GM18507 (cell line): ENCODE results near the gene PPP1R9A.

Source experiments
- DNase-seq: peaks from one replicate; pipeline ENCODE4 v3.0.0; 2011; ENCODE audit warnings: low read depth; ENCODE audit not compliant: insufficient read length; ENCODE audit errors: extremely low spot score
- FAIRE-seq: peaks from 2 replicates; lab custom pipeline; 2011; peaks lifted over from hg19 to GRCh38; lab: Jason Lieb, UNC

PPP1R9A gene

DNA sequence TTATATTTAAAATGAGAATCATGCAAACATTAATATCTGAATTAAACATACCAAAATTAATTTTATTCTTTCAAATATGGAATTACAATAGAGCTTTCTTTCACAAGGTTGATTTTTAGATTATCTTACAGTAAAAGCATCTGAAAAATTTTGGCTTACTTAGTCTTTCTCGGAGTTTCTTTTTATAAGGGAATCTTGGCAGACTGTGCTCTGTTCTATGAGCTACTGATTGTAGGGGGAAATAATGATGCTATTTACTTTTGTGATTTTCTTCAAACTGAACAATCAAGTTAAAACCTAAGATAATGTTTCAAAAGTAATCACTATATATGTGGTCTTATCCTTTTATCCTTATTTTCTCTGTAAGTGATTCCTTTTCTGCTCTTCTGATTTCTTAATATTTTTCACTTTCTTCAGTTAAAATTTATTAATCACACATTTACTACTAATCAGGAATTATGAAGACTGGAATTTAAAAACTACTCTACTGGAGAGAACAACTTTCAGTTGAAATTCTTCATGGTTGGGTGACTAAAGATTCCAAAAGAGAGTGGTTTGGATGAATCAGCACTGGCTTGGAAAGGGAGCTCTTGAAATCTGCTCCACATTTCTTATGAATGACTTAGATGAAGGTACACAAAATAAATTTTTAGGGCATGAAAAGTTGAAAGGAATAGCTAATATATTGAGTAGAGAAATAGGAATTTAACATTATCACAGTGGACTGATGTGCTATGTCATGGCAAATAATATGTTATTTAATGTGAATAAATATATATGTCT is 103.9 kb downstream of the PPP1R9A start:
- no peak for FAIRE-seq

DNA sequence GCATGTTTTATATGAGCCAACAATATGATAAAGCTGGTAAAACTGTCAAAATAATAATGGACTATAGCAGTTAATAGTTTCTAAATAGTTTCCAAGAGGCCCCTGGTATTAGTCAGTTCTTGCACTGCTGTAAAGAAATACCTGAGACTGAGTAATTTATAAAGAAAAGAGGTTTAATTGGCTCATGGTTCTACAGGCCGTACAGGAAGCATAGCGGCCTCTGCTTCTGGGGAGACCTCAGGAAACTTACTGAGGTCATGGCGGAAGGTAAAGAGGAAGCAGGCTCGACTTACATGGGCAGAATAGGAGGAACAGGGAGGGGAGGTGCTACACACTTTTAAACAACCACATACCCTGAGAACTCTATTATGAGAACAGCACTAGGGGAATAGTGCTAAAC is 104.6 kb downstream of the PPP1R9A start:
- no peak for FAIRE-seq
- DNase-seq: no peak

More for the DNA sequence above, 103.9 kb downstream of the PPP1R9A start:
- no peak for DNase-seq

DNA sequence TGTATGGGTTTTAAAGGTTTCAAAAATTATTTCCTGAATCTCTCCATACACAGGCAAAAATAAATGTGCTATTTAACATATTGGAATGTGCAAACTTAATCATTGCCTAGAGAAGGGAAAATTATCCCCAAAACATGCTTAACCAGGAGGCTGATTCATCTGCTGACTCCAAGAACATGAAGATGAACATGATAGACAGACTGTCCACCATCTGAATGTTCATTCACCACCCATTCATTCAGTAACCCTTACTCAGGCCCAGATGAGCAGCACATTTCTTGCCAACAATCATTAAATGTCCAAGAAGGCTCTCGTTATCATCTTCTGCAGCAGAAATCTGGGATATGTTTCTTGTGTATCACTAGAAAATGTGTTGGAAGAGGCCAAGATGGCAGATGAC is 110.6 kb downstream of the PPP1R9A start:
- FAIRE-seq (no peak), DNase-seq (no peak)

DNA sequence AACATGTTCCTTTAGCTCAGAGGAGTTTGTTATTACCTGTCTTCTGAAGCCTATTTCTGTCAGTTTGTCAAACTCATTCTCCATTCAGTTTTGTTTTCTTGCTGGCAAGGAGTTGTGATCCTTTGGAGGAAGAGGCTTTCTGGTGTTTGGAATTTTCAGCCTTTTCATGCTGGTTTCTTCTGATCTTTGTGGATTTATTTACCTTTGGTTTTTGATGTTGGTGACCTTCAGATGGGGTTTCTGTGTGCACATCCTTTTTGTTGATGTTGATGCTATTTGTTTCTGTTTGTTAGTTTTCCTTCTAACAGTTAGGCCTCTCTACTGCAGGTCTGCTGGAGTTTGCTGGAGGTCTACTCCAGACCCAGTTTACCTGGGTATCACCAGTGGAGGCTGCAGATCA is 118.6 kb downstream of the PPP1R9A start:
- no peak for FAIRE-seq
- no peak for DNase-seq

DNA sequence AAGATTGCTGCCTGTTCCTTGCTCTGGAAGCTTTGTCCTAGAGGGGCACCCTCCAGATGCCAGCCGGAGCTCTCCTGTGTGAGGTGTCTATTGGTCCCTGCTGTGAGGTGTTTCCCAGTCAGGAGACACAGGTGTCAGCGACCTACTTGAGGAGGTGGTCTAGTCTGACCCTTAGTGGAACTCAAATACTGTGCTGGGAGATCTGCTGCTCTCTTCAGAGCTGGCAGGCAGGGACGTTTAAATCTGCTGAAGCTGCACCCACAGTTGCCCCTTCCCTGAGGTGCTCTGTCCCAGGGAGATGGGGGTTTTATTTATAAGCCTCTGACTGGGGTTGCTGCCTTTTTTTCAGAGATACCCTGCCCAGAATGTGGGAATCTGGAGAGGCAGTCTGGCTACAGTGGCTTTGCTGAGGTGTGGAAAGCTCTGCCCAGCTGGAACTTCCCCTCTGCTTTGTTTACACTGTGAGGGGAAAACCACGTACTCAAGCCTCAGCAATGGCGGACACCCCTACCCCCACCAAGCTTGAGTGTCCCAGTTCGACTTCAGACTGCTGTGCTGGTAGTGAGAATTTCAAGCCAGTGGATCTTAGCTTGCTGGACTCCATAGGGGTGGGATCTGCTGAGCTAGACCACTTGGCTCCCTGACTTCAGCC is 119.2 kb downstream of the PPP1R9A start:
- FAIRE-seq (no peak), DNase-seq (no peak)

DNA sequence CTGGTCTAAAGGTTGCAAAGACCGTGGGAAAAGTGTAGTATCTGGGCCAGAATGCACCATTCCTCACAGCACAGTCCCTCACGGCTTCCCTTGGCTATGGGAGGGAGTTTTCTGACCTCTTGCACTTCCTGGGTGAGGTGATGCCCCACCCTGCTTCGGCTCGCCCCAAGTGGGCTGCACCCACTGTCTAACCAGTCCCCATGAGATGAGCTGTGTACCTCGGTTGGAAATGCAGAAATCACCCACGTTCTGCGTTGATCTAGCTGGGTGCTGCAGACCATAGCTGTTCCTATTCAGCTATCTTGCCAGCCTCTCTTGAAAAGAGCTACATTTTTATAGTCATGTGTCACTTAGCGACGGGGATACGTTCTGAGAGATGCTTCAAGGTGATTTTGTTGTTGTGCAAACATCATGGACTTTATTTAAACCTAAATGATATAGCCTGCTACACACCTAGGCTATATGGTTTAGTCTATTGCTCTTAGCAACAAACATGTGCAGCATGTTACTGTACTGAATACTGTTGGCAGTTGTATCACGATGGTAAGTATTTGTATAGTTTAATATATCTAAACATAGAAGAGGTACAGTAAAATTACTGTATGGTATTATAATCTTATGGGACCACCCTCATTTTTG is 120.0 kb downstream of the PPP1R9A start:
- FAIRE-seq: no peak
- DNase-seq: no peak

DNA sequence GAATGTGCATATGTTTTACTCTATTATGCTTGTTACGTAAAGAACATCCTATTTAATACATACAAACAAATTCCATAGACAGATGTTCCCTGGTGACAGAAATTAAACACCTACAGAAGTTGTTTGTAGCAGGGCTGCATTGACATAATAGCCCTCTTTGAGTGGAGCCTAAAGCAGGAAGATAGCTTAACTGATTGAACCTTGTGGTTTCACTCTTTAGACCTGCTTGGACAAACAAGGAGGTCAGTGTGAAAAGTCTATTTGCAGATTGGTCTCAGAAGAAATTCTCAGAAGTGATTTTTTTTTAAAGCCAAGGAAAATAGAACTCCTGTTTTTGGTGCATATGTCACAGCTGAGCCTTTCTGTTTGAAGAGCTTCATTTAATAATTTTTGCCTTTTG is 121.3 kb downstream of the PPP1R9A start:
- FAIRE-seq: no peak
- no peak for DNase-seq

DNA sequence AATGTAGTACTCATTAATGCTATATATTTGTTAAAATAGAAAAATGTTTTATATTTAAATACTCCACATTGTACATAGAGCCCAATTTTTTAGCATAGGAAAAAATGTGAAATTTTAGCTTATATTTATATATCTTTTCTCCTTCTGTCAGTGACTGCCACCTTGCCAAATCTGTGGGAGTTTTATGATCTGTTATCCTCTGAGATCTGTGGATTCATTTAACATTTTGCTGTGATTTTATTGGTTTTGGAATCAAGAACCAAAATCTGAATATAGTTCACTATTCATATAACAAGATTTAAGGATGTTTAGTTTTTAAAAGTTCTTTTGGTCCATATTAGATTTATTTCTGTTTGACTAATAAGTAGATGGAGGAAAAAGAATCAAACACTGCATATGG is 127.9 kb downstream of the PPP1R9A start:
- DNase-seq (no peak), FAIRE-seq (no peak)

DNA sequence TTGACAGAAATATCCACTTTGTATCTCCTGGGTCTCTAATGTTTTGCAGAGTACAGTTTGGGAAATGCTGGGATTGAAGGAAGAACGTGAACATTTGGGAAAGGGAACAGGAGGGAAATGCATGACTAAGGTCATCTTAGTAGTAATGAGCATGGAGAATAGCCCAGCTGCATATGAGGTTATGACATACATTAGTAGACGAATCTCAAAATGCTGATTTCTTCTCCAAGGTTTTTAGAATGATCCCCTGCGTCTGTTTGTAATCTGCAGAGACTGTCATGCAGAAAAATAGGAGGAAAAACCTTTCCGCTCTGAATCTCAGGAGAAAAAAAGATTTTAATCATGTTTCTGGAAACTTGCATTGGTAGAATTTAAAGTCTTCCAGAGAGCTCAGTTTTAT is 133.6 kb downstream of the PPP1R9A start:
- DNase-seq: no peak

DNA sequence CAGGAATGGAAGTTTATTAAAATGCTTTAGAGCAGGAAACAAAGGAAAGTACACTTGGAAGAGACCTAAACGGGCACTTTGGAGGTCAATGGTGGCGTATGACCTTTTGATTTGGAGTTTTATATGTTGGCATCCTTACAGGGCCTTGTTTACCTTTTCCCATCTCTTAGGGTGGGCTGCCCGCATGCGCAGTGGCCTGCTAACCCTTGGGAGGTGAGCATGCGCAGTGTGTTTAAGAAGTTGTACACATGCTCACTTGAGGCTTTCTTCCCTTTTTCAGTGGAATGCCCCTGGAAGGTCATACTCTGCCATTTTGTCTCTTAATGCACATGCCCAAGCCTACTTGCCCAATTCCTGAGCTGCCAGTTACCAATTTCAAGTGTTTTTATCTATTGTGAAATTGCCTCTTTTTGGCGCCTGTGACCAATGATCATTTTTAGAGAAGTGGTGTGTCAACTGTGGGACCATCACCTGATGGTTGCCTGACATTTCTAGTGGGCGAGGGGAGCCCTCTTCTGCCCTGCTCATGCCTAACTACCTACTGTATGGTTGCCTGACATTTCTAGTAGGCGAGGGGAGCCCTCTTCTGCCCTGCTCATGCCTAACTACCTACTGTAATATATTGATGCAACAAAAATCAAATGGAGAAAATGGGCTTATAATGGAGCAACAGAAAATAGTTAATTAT is 138.0 kb downstream of the PPP1R9A start:
- DNase-seq: no peak
- FAIRE-seq: no peak

More for the DNA sequence above, 133.6 kb downstream of the PPP1R9A start:
- no peak for FAIRE-seq

DNA sequence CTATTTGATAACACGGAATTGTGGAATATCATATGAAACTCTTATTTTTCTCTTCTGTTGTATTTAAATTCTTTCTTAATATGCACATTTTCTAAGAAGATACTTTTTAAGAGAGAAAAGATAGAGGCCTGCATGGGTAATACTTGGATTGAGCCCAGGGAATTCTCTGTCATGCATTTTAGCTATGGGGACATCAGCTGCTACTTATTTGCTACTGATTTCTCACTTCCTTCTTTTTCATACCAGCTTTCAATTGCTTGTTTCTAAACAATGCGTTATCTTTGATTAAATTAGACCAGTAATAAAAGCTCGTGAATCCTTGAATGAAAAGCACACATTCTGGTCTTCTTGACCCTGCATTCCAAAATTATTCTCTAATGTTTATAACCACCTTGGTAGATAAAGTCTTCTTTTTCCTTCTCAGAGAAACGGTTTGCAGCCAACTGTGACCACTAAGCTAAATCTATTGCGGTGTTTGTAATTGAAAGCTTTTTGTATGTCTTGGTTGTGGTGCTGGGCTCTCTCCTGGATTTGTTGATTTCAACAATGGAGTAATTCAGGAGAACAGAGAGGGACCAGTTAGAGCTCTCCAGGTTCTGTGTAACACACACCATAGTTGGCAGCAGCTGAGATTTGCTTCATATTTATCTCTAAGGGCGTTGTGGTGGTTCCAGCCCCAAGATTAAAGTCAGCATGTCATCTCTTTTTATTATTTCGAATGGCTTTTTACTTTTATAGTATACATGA is 139.3 kb downstream of the PPP1R9A start:
- no peak for DNase-seq
- FAIRE-seq: no peak

DNA sequence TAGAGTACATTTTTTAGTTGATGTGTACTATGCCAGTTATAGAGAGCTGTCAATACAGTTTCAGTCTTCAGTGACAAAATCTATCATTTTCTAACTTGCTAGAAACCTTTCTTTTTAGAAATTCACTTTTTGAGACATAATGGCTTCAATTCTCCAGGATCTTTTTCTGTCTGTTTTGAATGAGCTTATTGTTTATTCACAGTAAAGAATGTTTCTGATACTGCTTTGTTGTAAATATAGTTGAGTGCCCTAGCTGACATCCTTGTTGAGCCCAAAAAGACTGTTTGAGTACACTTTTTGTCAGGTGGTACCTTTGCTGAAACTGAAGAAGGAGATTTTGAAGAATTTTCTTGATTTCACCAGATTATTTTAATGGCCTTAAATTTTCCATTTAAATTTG is 139.9 kb downstream of the PPP1R9A start:
- FAIRE-seq (no peak), DNase-seq (no peak)

DNA sequence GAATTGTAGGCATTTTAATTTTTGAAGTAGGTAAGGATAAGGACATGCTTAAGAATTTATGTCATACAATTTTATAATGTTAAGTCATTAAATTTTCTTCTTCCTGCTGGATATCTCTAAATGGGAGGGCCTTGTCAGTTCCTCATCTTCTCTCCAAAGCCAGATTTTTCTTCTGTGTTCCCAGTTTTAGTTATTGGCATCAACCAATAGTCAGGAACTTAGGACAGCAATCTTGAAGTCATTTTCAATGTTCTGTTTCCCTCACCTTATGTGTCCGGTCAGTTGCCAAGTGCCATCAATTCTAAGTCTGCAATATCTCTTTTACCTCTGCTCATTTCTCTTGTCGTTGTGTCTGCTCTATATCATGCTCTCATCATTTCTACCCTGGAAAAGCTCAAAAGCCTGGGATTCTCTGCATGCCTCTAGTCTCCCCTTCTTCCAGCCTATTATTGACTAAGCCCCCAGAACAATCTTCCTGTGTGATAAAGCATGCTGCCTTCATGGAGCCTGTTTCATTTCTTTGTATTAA is 145.2 kb downstream of the PPP1R9A start:
- DNase-seq: no peak
- no peak for FAIRE-seq

DNA sequence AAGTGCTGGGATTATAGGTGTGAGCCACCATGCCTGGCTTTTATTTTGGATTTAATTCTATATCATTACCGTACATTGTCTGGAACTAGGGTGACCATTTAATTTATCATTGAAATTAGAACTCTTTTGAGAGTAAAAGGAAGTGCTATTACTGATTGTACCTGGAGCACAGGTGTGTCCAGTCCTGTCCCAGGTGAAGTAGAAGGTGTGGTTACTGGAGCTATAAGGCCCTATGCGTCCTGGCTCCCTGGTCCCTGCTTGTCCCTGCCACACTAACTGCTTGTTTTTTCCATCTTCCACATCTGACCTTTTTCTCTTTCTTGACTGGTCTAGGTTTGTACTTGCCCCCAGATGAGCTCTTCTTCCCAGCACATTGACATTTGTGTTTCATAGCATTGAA is 147.0 kb downstream of the PPP1R9A start:
- FAIRE-seq (no peak), DNase-seq (no peak)

DNA sequence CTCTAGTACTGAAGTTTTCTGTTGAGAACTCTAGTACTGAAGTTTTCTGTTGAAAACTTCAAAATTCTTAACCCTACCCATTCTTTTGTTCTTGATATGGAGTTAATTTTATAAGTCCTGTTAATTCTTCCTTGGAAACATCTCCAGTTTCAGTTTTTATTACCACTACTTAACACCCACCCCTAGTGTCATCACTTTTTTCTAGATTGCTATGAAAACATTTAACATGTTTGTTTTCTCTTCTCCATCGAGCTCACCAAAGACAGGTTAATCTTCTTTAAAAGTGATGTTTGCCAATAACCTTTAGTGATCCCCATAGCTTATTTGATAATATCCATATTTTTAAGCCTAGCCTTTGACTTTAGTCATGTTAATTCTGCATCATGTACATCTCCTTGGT is 147.9 kb downstream of the PPP1R9A start:
- FAIRE-seq (no peak), DNase-seq (no peak)

DNA sequence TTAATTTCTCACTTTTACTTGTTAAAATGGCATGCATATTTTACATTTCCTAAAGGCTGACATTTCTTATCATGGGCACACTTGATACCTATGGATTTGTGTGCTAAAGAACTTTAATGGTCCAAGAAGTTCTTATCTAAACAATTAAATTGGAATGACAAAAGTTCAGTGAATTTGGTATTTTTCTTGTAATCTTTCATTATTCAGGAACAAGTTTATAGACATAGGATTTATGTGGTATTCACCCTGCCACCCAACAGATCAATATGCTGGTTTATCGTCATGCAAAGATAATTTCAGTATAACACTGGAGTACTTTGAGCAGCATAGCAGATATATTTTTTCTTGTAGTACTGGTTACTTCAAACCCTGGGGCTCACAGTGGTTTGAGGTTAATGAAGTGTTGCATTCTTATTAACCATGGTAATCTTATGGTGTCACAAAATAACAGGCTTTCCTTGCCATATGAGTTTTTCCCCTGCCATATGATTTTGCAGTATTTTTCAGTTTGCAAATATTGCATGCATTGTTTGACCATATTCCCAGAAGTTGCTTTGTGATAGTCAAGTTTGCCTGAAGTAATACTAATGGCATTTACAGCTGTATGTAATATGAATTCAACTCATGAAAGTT is 148.8 kb downstream of the PPP1R9A start:
- DNase-seq (no peak), FAIRE-seq (no peak)

DNA sequence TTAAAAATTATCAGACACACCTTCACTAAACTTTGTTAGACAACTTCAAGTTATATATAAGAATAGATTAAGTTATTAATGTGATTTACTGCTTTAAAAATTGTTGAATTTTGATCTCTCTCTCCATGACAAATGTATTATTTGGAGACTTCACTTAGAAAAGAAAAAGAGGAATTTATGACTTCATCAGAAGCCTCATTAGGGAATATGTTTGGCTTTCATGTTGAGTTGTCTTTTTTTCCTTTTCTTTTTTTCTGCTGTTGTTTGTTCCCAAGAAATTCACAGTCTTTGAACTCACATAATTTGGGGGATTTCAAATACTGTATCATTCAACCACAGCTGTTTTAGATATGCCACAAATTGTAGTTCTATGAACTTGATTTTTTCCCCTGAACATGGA is 149.5 kb downstream of the PPP1R9A start:
- FAIRE-seq: no peak
- no peak for DNase-seq

DNA sequence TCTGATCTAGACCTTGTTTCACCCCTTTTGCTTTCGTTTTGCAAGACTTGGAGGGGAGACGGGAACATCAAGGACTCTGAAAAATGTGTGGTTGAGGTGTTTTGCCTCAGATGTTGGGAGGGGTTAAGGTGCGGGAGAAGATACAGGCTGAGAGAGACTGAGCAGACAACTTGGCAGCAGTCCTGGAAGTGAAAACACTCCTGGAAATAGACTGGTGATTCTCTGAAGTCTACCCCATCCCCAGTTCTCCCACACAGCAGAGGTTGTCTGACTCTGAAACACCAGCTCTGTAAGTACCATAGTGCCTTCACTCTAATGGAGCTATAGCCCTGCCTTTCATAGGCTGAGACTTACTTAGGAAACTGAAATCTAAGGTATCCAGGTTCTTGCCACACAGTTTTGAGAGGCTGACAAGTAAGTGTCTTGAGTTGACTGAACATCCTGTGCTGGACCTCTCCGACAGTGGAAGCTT is 152.5 kb downstream of the PPP1R9A start:
- FAIRE-seq (no peak), DNase-seq (no peak)

DNA sequence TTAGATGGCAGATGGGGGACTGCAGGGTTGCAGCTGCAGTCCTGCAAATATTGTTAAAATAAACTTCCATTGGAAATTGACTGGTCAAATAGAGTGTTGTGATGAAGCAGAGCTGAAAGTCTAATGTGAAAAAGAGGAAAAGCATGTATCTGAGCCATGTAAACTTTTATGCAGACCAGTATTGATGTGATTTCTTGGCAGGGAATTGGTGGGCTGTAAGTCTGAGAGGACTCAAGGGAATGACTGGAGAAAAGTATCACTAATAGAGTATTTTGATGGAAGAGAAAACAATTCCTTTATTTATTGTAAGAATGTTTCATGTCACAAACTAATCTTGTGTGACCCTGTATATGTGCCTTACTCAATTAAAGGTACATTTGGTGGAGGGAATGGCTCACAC is 155.5 kb downstream of the PPP1R9A start:
- no peak for FAIRE-seq
- DNase-seq: no peak
